ENCODE data around the gene SDHAF1.

- TF ChIP-seq CTCF (IDR thresholded peaks at IDR 0.05; ENCODE audit: borderline replicate concordance, extremely low read depth, low read length, poor library complexity, severe bottlenecking) (no peak), EZH2 (IDR thresholded peaks at IDR 0.05; ENCODE audit: borderline replicate concordance, low read depth, low read length, severe bottlenecking) (no peak)
Observed at GRCh38 chr19:36006955-36007354, 12.0 kb downstream of the SDHAF1 start.
